Fibroblast of lung (primary cell): Measurements from ENCODE around the gene C1orf105. TPM values are rescaled to one million over a fixed set of nuclear protein-coding genes. Genes with fewer than 3 reads are reported as not detected.

Experiments
- DNase-seq, 2 donors: peaks; one replicate each; pipeline versions ENCODE4 v3.0.0 to v3.0.0-alpha.2; 2010; ENCODE audit warnings: low read depth in 2 of 2
- H2AFZ ChIP-seq: 2 replicates; pipeline ENCODE4 v1.5.1; 2012; ENCODE audit warnings: low read length, control low read depth, inconsistent platforms
- H3K27ac ChIP-seq: 2 replicates; pipeline ENCODE4 v1.5.1; 2011; ENCODE audit warnings: low read length, control low read depth; ENCODE audit not compliant: insufficient read depth
- H3K27me3 ChIP-seq: 2 replicates; pipeline ENCODE4 v1.5.1; 2011; ENCODE audit warnings: mild to moderate bottlenecking, low read length; ENCODE audit not compliant: control insufficient read depth, insufficient read depth
- H3K36me3 ChIP-seq: 2 replicates; pipeline ENCODE4 v1.5.1; 2011; ENCODE audit warnings: low read length; ENCODE audit not compliant: control insufficient read depth, insufficient read depth
- H3K4me1 ChIP-seq: 2 replicates; pipeline ENCODE4 v1.5.1; 2011; ENCODE audit warnings: low read length; ENCODE audit not compliant: control insufficient read depth, insufficient read depth; ENCODE audit errors: extremely low read depth
- H3K4me2 ChIP-seq: 2 replicates; pipeline ENCODE4 v1.5.1; 2011; ENCODE audit warnings: low read length, control low read depth; ENCODE audit not compliant: insufficient read depth; ENCODE audit errors: extremely low read depth
- H3K4me3 ChIP-seq, 4 experiments: fragments of 200-600 bp in 1 of 4; sonication (generic) in 1 of 4; replicated peaks in 1 of 4; 2 replicates each; pipeline ENCODE4 v1.5.1; 2011 to 2016; ENCODE audit warnings: low read length in 4 of 4, low read depth in 3 of 4, mild to moderate bottlenecking in 3 of 4, control low read depth in 2 of 4, inconsistent platforms in 1 of 4, mixed read lengths in 1 of 4; ENCODE audit not compliant: insufficient read depth in 1 of 4; ENCODE audit errors: control extremely low read depth in 1 of 4
- H3K79me2 ChIP-seq: 2 replicates; pipeline ENCODE4 v1.5.1; 2012; ENCODE audit warnings: mild to moderate bottlenecking, low read length, inconsistent platforms; ENCODE audit not compliant: control insufficient read depth, insufficient read depth
- H3K9ac ChIP-seq: 2 replicates; pipeline ENCODE4 v1.5.1; 2011; ENCODE audit warnings: mild to moderate bottlenecking, low read length, control low read depth; ENCODE audit not compliant: insufficient read depth
- H3K9me3 ChIP-seq: 2 replicates; pipeline ENCODE4 v1.5.1; 2012; ENCODE audit warnings: low read depth, low read length; ENCODE audit not compliant: control insufficient read depth, insufficient read depth
- H4K20me1 ChIP-seq: 2 replicates; pipeline ENCODE4 v1.5.1; 2011; ENCODE audit warnings: low read length; ENCODE audit not compliant: control insufficient read depth, insufficient read depth; ENCODE audit errors: extremely low read depth
- EZH2 ChIP-seq: IDR thresholded peaks from 2 replicates; pipeline ENCODE4 v1.5.1; 2012; ENCODE audit warnings: low read length, control low read depth, mild to moderate bottlenecking; ENCODE audit errors: missing control alignments
- polyA plus RNA-seq, 2 donors: library from polyadenylated mRNA; depleted of rRNA in 1 of 2; stranded (reverse) in 1 of 2; unstranded in 1 of 2; fragments of >200 nt; gene quantifications; 2 replicates each; pipeline ENCODE4 v1.2.1, GENCODE V29; 2011 to 2012; ENCODE audit warnings: missing spikeins in 1 of 2
- total RNA-seq: library from RNA; depleted of rRNA; stranded (reverse); fragments of >200 nt; gene quantifications from 2 replicates; pipeline ENCODE4 v1.2.1, GENCODE V29; 2014
- TF ChIP-seq, protein P1 (sequence below), 2 donors: IDR thresholded peaks in 1 of 2; conservative IDR thresholded peaks in 1 of 2; 1 replicate in 1 of 2; 2 replicates in 1 of 2; pipeline ENCODE4 v1.5.1; 2011 to 2012; ENCODE audit warnings: low read length in 2 of 2, control low read depth in 1 of 2, inconsistent platforms in 1 of 2, low read depth in 1 of 2, mild to moderate bottlenecking in 1 of 2

C1orf105 gene
- total and polyA plus RNA-seq, 2 donors (not counting 1 experiment from before 2014, with no cell fraction given), result not detected

DNA sequence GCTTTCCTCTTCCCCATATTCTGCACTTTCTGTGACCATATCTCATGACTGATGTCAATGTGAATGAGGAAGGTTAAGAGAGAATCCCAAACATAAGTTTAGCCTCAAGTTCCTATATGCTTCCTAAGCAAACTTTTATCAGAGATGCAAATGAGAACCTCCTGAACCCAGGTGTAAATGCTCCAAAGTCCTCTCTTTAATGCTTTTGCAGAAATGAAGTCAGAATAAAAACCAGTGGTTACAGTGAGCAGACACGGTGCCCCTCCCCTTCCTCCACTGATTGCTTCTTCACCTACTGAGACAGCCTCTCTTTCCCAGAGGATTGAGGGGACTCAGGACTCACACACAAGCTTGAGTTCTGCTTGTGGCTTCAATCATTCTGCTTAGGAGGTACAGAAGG lies 35.0 kb downstream of the C1orf105 start:
- Histone ChIP-seq H3K27ac (no peak overlapping the region), H4K20me1 (no peaks in the 10 kb centered on the region), H3K9me3 (no peaks in the 10 kb centered on the region), H3K27me3 (peaks cover 2% of the 10 kb centered on the region), H3K79me2 (no peaks in the 10 kb centered on the region), H2AFZ (no peak overlapping the region), H3K4me1 (peaks cover 2% of the 10 kb centered on the region), H3K9ac (no peak overlapping the region), H3K4me2 (no peak overlapping the region), H3K4me3 (no peak overlapping the region), H3K36me3 (no peaks in the 10 kb centered on the region)
- TF ChIP-seq, protein P1, sequence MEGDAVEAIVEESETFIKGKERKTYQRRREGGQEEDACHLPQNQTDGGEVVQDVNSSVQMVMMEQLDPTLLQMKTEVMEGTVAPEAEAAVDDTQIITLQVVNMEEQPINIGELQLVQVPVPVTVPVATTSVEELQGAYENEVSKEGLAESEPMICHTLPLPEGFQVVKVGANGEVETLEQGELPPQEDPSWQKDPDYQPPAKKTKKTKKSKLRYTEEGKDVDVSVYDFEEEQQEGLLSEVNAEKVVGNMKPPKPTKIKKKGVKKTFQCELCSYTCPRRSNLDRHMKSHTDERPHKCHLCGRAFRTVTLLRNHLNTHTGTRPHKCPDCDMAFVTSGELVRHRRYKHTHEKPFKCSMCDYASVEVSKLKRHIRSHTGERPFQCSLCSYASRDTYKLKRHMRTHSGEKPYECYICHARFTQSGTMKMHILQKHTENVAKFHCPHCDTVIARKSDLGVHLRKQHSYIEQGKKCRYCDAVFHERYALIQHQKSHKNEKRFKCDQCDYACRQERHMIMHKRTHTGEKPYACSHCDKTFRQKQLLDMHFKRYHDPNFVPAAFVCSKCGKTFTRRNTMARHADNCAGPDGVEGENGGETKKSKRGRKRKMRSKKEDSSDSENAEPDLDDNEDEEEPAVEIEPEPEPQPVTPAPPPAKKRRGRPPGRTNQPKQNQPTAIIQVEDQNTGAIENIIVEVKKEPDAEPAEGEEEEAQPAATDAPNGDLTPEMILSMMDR (conservative IDR thresholded peaks at IDR 0.05 in 1 of 2, IDR thresholded peaks at IDR 0.05 in 1 of 2; ENCODE audit: low read depth in 1 of 2, low read length in 2 of 2), result no peak
- no peak for TF ChIP-seq EZH2
- DNase-seq, result no peak

DNA sequence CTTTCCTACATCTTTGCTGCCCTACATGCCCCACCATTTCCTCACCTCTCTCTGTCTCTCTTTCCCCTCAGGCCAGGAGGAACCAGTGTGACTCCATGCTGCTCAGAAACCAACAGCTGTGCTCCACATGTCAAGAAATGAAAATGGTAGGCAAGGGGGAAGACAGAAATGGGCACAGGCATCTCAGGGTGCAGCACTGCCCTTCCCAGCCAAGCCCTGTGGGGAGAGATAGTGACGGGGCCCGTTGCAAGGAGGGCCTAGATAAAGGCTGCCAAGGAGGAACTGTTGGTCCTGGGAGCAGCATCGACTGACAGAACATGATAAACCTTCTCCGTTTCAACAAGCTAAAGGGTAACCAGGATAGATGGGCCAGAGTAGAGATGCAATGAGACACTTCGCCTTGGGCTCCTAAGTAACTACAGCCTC lies 35.9 kb downstream of the C1orf105 start:
- no peak for DNase-seq
- Histone ChIP-seq H3K4me1 (no peaks in the 10 kb centered on the region), H3K27ac (no peak overlapping the region), H4K20me1 (no peaks in the 10 kb centered on the region), H3K4me3 (no peak overlapping the region), H3K79me2 (no peaks in the 10 kb centered on the region), H3K4me2 (no peak overlapping the region), H3K36me3 (no peaks in the 10 kb centered on the region), H3K9me3 (no peaks in the 10 kb centered on the region), H3K27me3 (peaks cover 2% of the 10 kb centered on the region), H2AFZ (no peak overlapping the region), H3K9ac (no peak overlapping the region)
- TF ChIP-seq EZH2, result no peak
- TF ChIP-seq, protein P1 (conservative IDR thresholded peaks at IDR 0.05 in 1 of 2, IDR thresholded peaks at IDR 0.05 in 1 of 2; ENCODE audit: low read depth in 1 of 2, low read length in 2 of 2), result no peak

DNA sequence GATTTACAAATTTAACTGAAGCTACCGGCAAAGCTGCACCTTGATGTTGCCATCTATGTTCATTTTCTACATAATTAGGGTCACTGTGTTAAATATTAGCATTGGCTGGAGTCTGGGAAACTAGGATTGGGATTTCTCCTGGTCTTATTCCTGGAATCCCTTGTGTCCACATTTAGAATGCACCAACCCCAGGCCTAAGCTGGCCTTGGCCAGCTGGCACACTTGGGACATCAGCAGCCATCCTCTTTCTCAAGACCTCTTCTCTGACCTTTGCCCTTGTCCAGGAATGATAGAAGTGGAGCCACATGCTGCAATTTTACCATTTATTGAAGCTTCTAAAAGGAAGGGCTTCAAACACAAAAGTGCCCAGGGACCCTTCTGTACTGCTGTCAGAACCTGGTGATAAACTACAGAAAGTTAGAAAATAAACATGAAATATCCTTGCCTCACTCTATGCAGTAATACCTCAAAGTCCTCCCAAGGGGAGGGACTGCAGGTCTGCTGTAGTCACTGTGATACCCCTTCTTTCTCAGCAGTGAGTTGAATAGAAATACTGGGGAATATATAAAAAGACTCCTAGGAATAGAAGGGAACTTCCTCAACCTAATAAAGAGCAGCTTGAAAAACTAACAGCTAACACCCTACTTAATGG lies 37.1 kb downstream of the C1orf105 start:
- no peak for DNase-seq
- H4K20me1 ChIP-seq, result no peaks in the 10 kb centered on the region
- no peak overlapping the region for H3K4me2 ChIP-seq
- H2AFZ ChIP-seq, result no peak overlapping the region
- H3K4me3 ChIP-seq, result no peak overlapping the region
- TF ChIP-seq, protein P1 (conservative IDR thresholded peaks at IDR 0.05 in 1 of 2, IDR thresholded peaks at IDR 0.05 in 1 of 2; ENCODE audit: low read depth in 1 of 2, low read length in 2 of 2), result no peak
- TF ChIP-seq EZH2, result no peak
- H3K4me1 ChIP-seq, result no peaks in the 10 kb centered on the region
- no peaks in the 10 kb centered on the region for H3K36me3 ChIP-seq
- H3K27me3 ChIP-seq, result peaks cover 2% of the 10 kb centered on the region
- H3K79me2 ChIP-seq, result no peaks in the 10 kb centered on the region
- H3K9me3 ChIP-seq, result no peaks in the 10 kb centered on the region
- H3K27ac ChIP-seq, result no peak overlapping the region
- H3K9ac ChIP-seq, result no peak overlapping the region
